A549 (cell line): Measurements from ENCODE around the gene ALDH7A1. TPM values are rescaled to one million over a fixed set of nuclear protein-coding genes. Genes with fewer than 3 reads are reported as not detected.
"Not testable (repeated sequence)": the region's sequence is repeated elsewhere in the genome, so short reads cannot be mapped to it uniquely, and the experiment has no call there.

ENCODE experiments used
- ATAC-seq, 2 experiments: fragments of 200-7000 bp in 1 of 2; fragments of >200 bp in 1 of 2; cut with Nextera tagmentation in 1 of 2; cut with Tn5 transposase in 1 of 2; 3 replicates each; pipeline versions ENCODE4 v1.8.0 to v1.9.1; 2018 to 2020; ENCODE audit warnings: mild to moderate bottlenecking in 1 of 2, moderate library complexity in 1 of 2
- CTCF ChIA-PET: fragments of 300-600 bp; sonication (Branson Sonifier 250); formaldehyde crosslinking; extraction: SDS; loops from one replicate; lab custom pipeline; 2021; ENCODE audit warnings: antibody characterized with exemption, inconsistent platforms; lab: Yijun Ruan, JAX
- POLR2A ChIA-PET: fragments of 350-600 bp; formaldehyde crosslinking; extraction: SDS; loops from one replicate; lab custom pipeline; 2021; ENCODE audit warnings: antibody characterized with exemption, inconsistent platforms; lab: Yijun Ruan, JAX
- DNase-seq, 2 experiments: peaks; one replicate each; pipeline versions ENCODE4 v3.0.0 to v3.0.0-alpha.2; 2011 to 2016; ENCODE audit warnings: low read depth in 1 of 2, low spot score in 1 of 2
- FAIRE-seq: peaks from 2 replicates; lab custom pipeline; 2011; peaks lifted over from hg19 to GRCh38; lab: Jason Lieb, UNC
- H3K27ac ChIP-seq, 2 experiments: fragments of >200 bp; sonication (Bioruptor Twin); formaldehyde crosslinking; 3 replicates each; pipeline ENCODE4 v1.5.1; 2016 to 2017
- H3K4me1 ChIP-seq: fragments of >200 bp; sonication (Bioruptor Twin); formaldehyde crosslinking; 3 replicates; pipeline ENCODE4 v1.6.1; 2016
- H3K4me2 ChIP-seq: fragments of >200 bp; sonication (Bioruptor Twin); formaldehyde crosslinking; 3 replicates; pipeline ENCODE4 v1.6.1; 2016
- H3K4me3 ChIP-seq: fragments of >200 bp; sonication (Bioruptor Twin); formaldehyde crosslinking; 3 replicates; pipeline ENCODE4 v1.5.1; 2016
- H3K9me3 ChIP-seq: fragments of >200 bp; sonication (Bioruptor Twin); formaldehyde crosslinking; 3 replicates; pipeline ENCODE4 v1.6.1; 2016
- CEBPB ChIP-seq, 2 experiments: fragments of >200 bp in 1 of 2; sonication (Bioruptor Twin) in 1 of 2; formaldehyde crosslinking in 1 of 2; IDR thresholded peaks; 2 replicates each; pipeline ENCODE4 v1.6.1; 2012 to 2016
- EHF ChIP-seq: fragments of 250-450 bp; sonication (Bioruptor Pico); IDR thresholded peaks from 2 replicates; pipeline ENCODE4 v1.5.0; 2020; ENCODE audit warnings: mild to moderate bottlenecking
- ESRRA ChIP-seq: fragments of 150-350 bp; IDR thresholded peaks from 2 replicates; pipeline ENCODE4 v1.6.1; 2014; ENCODE audit warnings: mild to moderate bottlenecking, low read length, borderline replicate concordance
- FOSL2 ChIP-seq, 2 experiments: fragments of 450-650 bp in 1 of 2; fragments of >200 bp in 1 of 2; sonication (Bioruptor Twin) in 1 of 2; formaldehyde crosslinking; IDR thresholded peaks; 2 replicates each; pipeline versions ENCODE4 v1.5.0 to v1.6.1; 2016 to 2020; ENCODE audit warnings: mild to moderate bottlenecking in 1 of 2, moderate library complexity in 1 of 2
- HOXA7 ChIP-seq: fragments of 250-450 bp; sonication (Bioruptor Pico); IDR thresholded peaks from 2 replicates; pipeline ENCODE4 v1.5.0; 2020; ENCODE audit warnings: mild to moderate bottlenecking, moderate library complexity
- HOXB5 ChIP-seq: fragments of 250-450 bp; sonication (Bioruptor Pico); IDR thresholded peaks from 2 replicates; pipeline ENCODE4 v1.5.0; 2020; ENCODE audit warnings: mild to moderate bottlenecking, moderate library complexity
- NR3C1 ChIP-seq: fragments of >200 bp; sonication (Bioruptor Twin); formaldehyde crosslinking; IDR thresholded peaks from 3 replicates; pipeline ENCODE4 v1.6.1; 2017
- RARB ChIP-seq: fragments of 250-450 bp; sonication (Bioruptor Pico); IDR thresholded peaks from 2 replicates; pipeline ENCODE4 v1.8.0; 2021; ENCODE audit warnings: mild to moderate bottlenecking, moderate library complexity
- ZFP36 ChIP-seq: fragments of 450-650 bp; IDR thresholded peaks from 2 replicates; pipeline ENCODE4 v1.6.1; 2014; ENCODE audit warnings: borderline replicate concordance; ENCODE audit not compliant: partially characterized antibody
- WGBS: methylation state at CpG from one replicate; pipeline ENCODE4 v1.1.6; 2017; ENCODE audit errors: missing lambda C conversion rate; 5-methylcytosine and 5-hydroxymethylcytosine counted together
- polyA plus RNA-seq, 4 experiments: library from polyadenylated mRNA; depleted of rRNA in 3 of 4; stranded (reverse); fragments of >200 nt; fragmentation: RNase III in 1 of 4; extraction: RNeasy Plus Mini Kit Qiagen cat#74134 plus additional on column Dnase treatment in 1 of 4; gene quantifications; 2 replicates in 3 of 4; 3 replicates in 1 of 4; pipeline ENCODE4 v1.2.3, GENCODE V29; 2011 to 2017
- TF ChIP-seq, protein P1 (sequence below): fragments of 250-450 bp; sonication (Bioruptor Pico); IDR thresholded peaks from 2 replicates; pipeline ENCODE4 v1.5.0; 2020; ENCODE audit warnings: low read depth, mild to moderate bottlenecking, moderate library complexity
- TF ChIP-seq, protein P2 (sequence below): fragments of >200 bp; sonication (Bioruptor Twin); formaldehyde crosslinking; IDR thresholded peaks from 3 replicates; pipeline ENCODE4 v1.6.1; 2016
- TF ChIP-seq, protein P3 (sequence below): fragments of 450-650 bp; IDR thresholded peaks from 2 replicates; pipeline ENCODE4 v1.6.1; 2014; ENCODE audit warnings: antibody characterized with exemption
- TF ChIP-seq, protein P4 (sequence below): fragments of >200 bp; sonication (Bioruptor Twin); formaldehyde crosslinking; IDR thresholded peaks from 2 replicates; pipeline ENCODE4 v1.6.1; 2016

The ALDH7A1 gene
- polyA plus RNA-seq, 2 of the 4 experiments (the other 2 are of a cell fraction): 72.4 to 99.2 TPM

DNA sequence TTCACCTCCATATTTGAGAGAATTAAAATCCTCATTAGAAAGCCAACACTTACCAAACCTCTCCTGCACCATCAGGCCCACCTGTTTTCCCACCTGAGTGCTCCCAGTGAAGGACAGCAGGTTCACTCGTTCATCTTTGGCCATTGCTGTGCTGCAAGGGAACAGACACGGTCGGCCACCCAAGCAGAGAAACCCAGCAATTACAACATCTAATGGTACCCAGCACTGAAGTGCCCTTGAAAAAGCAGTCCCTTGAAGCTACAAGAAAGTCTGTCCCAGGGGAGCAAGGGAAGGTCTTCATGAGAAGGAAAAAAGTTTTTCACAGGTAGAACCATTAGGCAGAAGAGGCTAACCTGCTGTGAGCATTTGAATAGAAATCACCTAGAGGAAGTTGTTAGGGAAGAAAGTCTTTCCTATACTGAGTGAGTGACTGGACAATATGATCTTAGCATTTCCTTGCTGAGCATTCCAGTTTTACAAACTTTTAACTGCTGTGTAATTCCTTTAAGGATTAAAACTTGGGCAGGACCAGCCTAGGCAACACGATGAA, 26.7 kb downstream of the ALDH7A1 start:
- Histone ChIP-seq H3K9me3 (no peaks in the 10 kb centered on the region), H3K4me3 (no peak overlapping the region), H3K4me2 (no peak overlapping the region), H3K4me1 (no peaks in the 10 kb centered on the region), H3K27ac (no peak overlapping the region)
- ATAC-seq: no peak
- WGBS: 90% methylated on average over 4 of the region's 4 CpGs
- TF ChIP-seq, protein P1, sequence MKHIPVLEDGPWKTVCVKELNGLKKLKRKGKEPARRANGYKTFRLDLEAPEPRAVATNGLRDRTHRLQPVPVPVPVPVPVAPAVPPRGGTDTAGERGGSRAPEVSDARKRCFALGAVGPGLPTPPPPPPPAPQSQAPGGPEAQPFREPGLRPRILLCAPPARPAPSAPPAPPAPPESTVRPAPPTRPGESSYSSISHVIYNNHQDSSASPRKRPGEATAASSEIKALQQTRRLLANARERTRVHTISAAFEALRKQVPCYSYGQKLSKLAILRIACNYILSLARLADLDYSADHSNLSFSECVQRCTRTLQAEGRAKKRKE (CRISPR knock-in tag): no peak
- TF ChIP-seq HOXA7 (CRISPR knock-in tag): no peak
- CTCF ChIA-PET: interaction anchor here (0.7 kb wide), 1 partner anchor 34 kb away, joined by 3 read pairs; no protein-coding TSS in a partner anchor
- FAIRE-seq: no peak
- no peak for DNase-seq
- POLR2A ChIA-PET: no interaction called here

DNA sequence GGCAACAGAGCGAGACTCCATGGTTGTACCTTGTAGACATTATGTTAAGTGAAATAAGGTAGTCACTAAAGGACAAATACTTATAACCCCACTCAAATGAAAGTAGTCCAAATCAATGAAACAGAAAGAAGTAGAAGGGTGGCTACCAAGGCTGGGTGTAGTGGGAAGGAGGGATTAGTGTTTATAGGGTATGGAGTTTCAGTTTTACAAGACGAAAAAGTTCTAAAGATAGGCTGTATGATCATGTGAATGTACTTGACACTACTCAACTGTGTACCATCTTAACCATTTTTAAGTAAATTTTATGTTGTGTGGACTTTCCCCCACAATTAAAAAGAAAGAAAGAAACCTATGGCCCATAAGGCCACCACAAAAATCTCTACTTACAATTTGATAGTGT, 32.2 kb downstream of the ALDH7A1 start:
- Histone ChIP-seq H3K9me3 (no peaks in the 10 kb centered on the region), H3K4me1 (no peaks in the 10 kb centered on the region), H3K4me3 (no peak overlapping the region), H3K27ac (no peak overlapping the region), H3K4me2 (no peak overlapping the region)
- ATAC-seq (no peak), FAIRE-seq (no peak), DNase-seq (no peak)
- ChIA-PET CTCF (interaction anchor here (0.6 to 1.2 kb wide), 4 partner anchors 9 to 212 kb away, joined by 3 to 4 read pairs (median 4); no protein-coding TSS in a partner anchor), POLR2A (no interaction called here)
- TF ChIP-seq HOXB5 (CRISPR knock-in tag) (no peak), CEBPB (IDR thresholded peaks at IDR 0.05) (no peak), FOSL2 (IDR thresholded peaks at IDR 0.05) (no peak), FOSL2 (CRISPR knock-in tag; IDR thresholded peaks at IDR 0.05) (no peak), EHF (CRISPR knock-in tag) (no peak), NR3C1 (no peak), ESRRA (no peak)
- TF ChIP-seq, protein P2, sequence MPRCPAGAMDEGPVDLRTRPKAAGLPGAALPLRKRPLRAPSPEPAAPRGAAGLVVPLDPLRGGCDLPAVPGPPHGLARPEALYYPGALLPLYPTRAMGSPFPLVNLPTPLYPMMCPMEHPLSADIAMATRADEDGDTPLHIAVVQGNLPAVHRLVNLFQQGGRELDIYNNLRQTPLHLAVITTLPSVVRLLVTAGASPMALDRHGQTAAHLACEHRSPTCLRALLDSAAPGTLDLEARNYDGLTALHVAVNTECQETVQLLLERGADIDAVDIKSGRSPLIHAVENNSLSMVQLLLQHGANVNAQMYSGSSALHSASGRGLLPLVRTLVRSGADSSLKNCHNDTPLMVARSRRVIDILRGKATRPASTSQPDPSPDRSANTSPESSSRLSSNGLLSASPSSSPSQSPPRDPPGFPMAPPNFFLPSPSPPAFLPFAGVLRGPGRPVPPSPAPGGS: no peak
- 91% methylated on average over 2 of the region's 2 CpGs for WGBS

DNA sequence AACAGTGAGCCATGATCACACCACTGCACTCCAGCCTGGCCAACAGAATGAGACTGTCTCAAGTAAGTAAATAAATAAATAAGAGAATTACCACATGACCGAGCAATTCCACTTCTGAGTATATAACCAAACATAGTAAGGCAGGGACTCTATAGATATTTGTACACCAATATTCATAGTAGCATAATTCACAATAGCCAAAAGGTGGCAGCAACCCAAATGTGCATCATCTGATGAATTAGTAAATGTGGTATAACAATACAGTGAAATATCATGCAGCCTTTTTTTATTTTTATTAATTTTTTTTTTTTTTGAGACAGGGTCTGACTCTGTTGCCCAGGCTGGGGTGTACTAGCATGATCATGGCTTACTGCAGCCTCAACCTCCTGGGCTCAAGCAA, 33.1 kb downstream of the ALDH7A1 start:
- H3K27ac ChIP-seq: no peak overlapping the region
- H3K4me2 ChIP-seq: no peak overlapping the region
- WGBS: 81% methylated on average over 1 of the region's 1 CpG
- no peaks in the 10 kb centered on the region for H3K4me1 ChIP-seq
- no peaks in the 10 kb centered on the region for H3K9me3 ChIP-seq
- ChIA-PET POLR2A (no interaction called here), CTCF (interaction anchor here (0.6 kb wide), 3 partner anchors 10 to 211 kb away, joined by 3 to 4 read pairs (median 4); no protein-coding TSS in a partner anchor)
- ATAC-seq (peak in 1 of 2 experiments; percentile 50; a peak in 3 of 6 replicates), FAIRE-seq (no peak), DNase-seq (no peak)
- TF ChIP-seq RARB (no peak), ZFP36 (no peak)
- TF ChIP-seq, protein P3, sequence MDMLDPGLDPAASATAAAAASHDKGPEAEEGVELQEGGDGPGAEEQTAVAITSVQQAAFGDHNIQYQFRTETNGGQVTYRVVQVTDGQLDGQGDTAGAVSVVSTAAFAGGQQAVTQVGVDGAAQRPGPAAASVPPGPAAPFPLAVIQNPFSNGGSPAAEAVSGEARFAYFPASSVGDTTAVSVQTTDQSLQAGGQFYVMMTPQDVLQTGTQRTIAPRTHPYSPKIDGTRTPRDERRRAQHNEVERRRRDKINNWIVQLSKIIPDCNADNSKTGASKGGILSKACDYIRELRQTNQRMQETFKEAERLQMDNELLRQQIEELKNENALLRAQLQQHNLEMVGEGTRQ: no peak
- TF ChIP-seq, protein P4, sequence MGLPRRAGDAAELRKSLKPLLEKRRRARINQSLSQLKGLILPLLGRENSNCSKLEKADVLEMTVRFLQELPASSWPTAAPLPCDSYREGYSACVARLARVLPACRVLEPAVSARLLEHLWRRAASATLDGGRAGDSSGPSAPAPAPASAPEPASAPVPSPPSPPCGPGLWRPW: no peak
- H3K4me3 ChIP-seq: no peak overlapping the region

DNA sequence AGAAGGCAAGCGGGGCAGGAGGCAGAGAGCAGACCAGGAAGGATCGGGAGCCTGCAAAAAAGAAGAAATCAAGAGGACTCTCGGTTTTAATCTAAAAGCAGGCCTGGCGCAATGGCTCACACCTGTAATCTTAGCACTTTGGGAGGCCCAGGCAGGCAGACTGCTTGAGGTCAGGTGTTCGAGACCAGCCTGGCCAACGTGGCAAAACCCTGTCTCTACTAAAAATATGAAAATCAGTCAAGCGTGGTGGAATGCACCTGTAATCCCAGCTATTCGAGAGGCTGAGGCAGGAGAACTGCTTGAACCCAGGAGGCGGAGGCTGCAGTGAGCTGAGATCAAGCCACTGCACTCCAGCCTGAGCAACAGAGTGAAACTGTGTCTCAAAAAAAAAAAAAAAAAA, 39.9 kb downstream of the ALDH7A1 start:
- FAIRE-seq, DNase-seq, H3K9me3 ChIP-seq, CTCF ChIA-PET, H3K4me2 ChIP-seq, H3K4me3 ChIP-seq, H3K4me1 ChIP-seq, H3K27ac ChIP-seq, POLR2A ChIA-PET, ATAC-seq: not testable (repeated sequence)
- 88% methylated on average over 9 of the region's 9 CpGs for WGBS
